ENCODE data around the gene MED16.
"Not testable (repeated sequence)": the region's sequence is repeated elsewhere in the genome, so short reads cannot be mapped to it uniquely, and the experiment has no call there.

The MED16 gene

GRCh38 chr19:869245-870177, 23.5 kb downstream of the MED16 start:
- no peak for DNase-seq

GRCh38 chr19:868458-869244, 24.3 kb downstream of the MED16 start:
- no peak for DNase-seq

GRCh38 chr19:867855-868457, 25.0 kb downstream of the MED16 start:
- no peak for DNase-seq

- no peak for DNase-seq
Observed at GRCh38 chr19:867301-867793, 25.6 kb downstream of the MED16 start.

GRCh38 chr19:866769-867300, 26.2 kb downstream of the MED16 start:
- no peak for DNase-seq

GRCh38 chr19:863315-863620, 29.7 kb downstream of the MED16 start:
- no peak for DNase-seq

- peak; percentile 90 for DNase-seq
Observed at GRCh38 chr19:862581-863314, 30.2 kb downstream of the MED16 start.

GRCh38 chr19:861756-862580, 31.0 kb downstream of the MED16 start:
- DNase-seq, result peak; percentile 83

- DNase-seq, result no peak
Observed at GRCh38 chr19:861141-861755, 31.7 kb downstream of the MED16 start.

GRCh38 chr19:858868-859843, 33.8 kb downstream of the MED16 start, which contains the start of gene CFD:
Gene CFD, plus strand, starts transcription at chr19:859664. Its CDS starts 26 bp downstream, at chr19:859690.
- DNase-seq, result no peak

- no peak for DNase-seq
Observed at GRCh38 chr19:858284-858683, 34.7 kb downstream of the MED16 start.

GRCh38 chr19:855566-856120, 37.3 kb downstream of the MED16 start:
- DNase-seq, result no peak

- no peak for DNase-seq
Observed at GRCh38 chr19:855142-855541, 37.8 kb downstream of the MED16 start.

GRCh38 chr19:854549-854948, 38.4 kb downstream of the MED16 start:
- DNase-seq, result no peak

GRCh38 chr19:853614-854220, 39.3 kb downstream of the MED16 start:
- not testable (repeated sequence) for DNase-seq

- no peak for DNase-seq
Observed at GRCh38 chr19:853014-853585, 39.9 kb downstream of the MED16 start.

GRCh38 chr19:852136-853013, 40.6 kb downstream of the MED16 start, which contains the start of gene ELANE:
Gene ELANE, plus strand, starts transcription at chr19:852303. Its CDS starts 26 bp downstream, at chr19:852329.
- DNase-seq, result no peak

Measured in activated CD4-positive, alpha-beta T cell treated with anti-CD3 and anti-CD28 coated beads for 48 hours (primary cell).